ENCODE measurements around the gene UBE2R2.

GRCh38 chr9:33800886-33801285, 16.1 kb upstream of the UBE2R2 start:
- TF ChIP-seq CTCF (conservative IDR thresholded peaks at IDR 0.05; ENCODE audit: low read length) (no peak), EZH2phosphoT487 (IDR thresholded peaks at IDR 0.05; ENCODE audit: borderline replicate concordance, low read depth, low read length) (no peak)

Measured in OCI-LY7 (cell line).